HEK293T (cell line): ENCODE results near the gene PPP1R14B.

ENCODE experiments used
- BHLHE40 ChIP-seq: fragments of 450-650 bp; IDR thresholded peaks from 2 replicates; pipeline ENCODE4 v1.6.1; 2016; ENCODE audit warnings: mild to moderate bottlenecking, moderate library complexity, borderline replicate concordance
- FOXK2 ChIP-seq: fragments of 450-650 bp; IDR thresholded peaks from 2 replicates; pipeline ENCODE4 v1.6.1; 2016; ENCODE audit warnings: mild to moderate bottlenecking
- NFRKB ChIP-seq: fragments of 450-650 bp; IDR thresholded peaks from 2 replicates; pipeline ENCODE4 v1.6.1; 2016; ENCODE audit warnings: mild to moderate bottlenecking, moderate library complexity

- TF ChIP-seq NFRKB = no peak
- no peak for TF ChIP-seq BHLHE40
- TF ChIP-seq FOXK2 = no peak
Observed at GRCh38 chr11:64283092-64283491, 36.3 kb upstream of the PPP1R14B start.
